ENCODE measurements around the gene PLXND1. TPM values are rescaled to one million over a fixed set of nuclear protein-coding genes. Genes with fewer than 3 reads are reported as not detected.

PLXND1 gene
- total and polyA plus RNA-seq, 2 donors (not counting 1 experiment from before 2014, with no cell fraction given) = 3.3 to 74.4 TPM

- Histone ChIP-seq H3K9me3 (ENCODE audit: control extremely low read depth in 1 of 3, control insufficient read depth in 2 of 3, insufficient read depth in 1 of 3, low read length in 2 of 3) (no peaks in the 10 kb centered on the region), H3K4me3 (ENCODE audit: control extremely low read depth in 1 of 5, extremely low read depth in 1 of 5, insufficient read depth in 1 of 5, low read depth in 2 of 5, low read length in 4 of 5) (no peak overlapping the region), H3K79me2 (ENCODE audit: control insufficient read depth, insufficient read depth, low read length) (no peaks in the 10 kb centered on the region), H4K20me1 (ENCODE audit: control insufficient read depth, insufficient read depth, low read length, poor library complexity, severe bottlenecking) (no peaks in the 10 kb centered on the region), H3K9ac (ENCODE audit: low read length) (no peak overlapping the region), H3K27me3 (replicated peaks in 1 of 4; ENCODE audit: control extremely low read depth in 1 of 4, control insufficient read depth in 3 of 4, insufficient read depth in 4 of 4, low read length in 3 of 4) (no peaks in the 10 kb centered on the region), H3K36me3 (replicated peaks in 1 of 2; ENCODE audit: control extremely low read depth in 1 of 2, control insufficient read depth in 1 of 2, extremely low read depth in 1 of 2, insufficient read depth in 2 of 2, low read length in 1 of 2) (peaks cover 0 to 8% of the 10 kb centered on the region in 2 experiments), H3K4me2 (replicated peaks; ENCODE audit: low read depth, low read length, poor library complexity, severe bottlenecking) (no peak overlapping the region), H2AFZ (ENCODE audit: insufficient read depth, low read depth, low read length, poor library complexity, severe bottlenecking) (no peak overlapping the region), H3K27ac (ENCODE audit: low read length in 2 of 2) (no peak overlapping the region), H3K4me1 (ENCODE audit: control insufficient read depth in 2 of 2, insufficient read depth in 2 of 2, low read length in 2 of 2) (no peaks in the 10 kb centered on the region)
- TF ChIP-seq CTCF (IDR thresholded peaks at IDR 0.05) (no peak), EZH2 (IDR thresholded peaks at IDR 0.05; ENCODE audit: borderline replicate concordance, insufficient read depth, low read depth, low read length, poor library complexity, severe bottlenecking) (no peak)
- Mint-ChIP-seq H3K27me3 (no peaks in the 10 kb centered on the region), H3K9me3 (ENCODE audit: insufficient read depth) (no peaks in the 10 kb centered on the region), H3K27ac (no peak overlapping the region), H3K4me1 (no peaks in the 10 kb centered on the region), H3K4me3 (no peak overlapping the region)
- ATAC-seq (ENCODE audit: low read depth) = no peak
- CTCF ChIA-PET = interaction anchor here (1.4 kb wide), 1 partner anchor 16 kb away, joined by 3 read pairs; no protein-coding TSS in a partner anchor
- intact Hi-C loops (cut with micrococcal nuclease) = no loop called here
- POLR2A ChIA-PET = no interaction called here
- no peak for DNase-seq
- WGBS (ENCODE audit: insufficient coverage) = 98% methylated on average over 9 of the region's 9 CpGs
Measured at GRCh38 chr3:129506231-129506742, 100.2 kb downstream of the PLXND1 start.

GRCh38 chr3:129505341-129505740 is 101.1 kb downstream of the PLXND1 start:
- TF ChIP-seq CTCF (IDR thresholded peaks at IDR 0.05) (no peak), EZH2 (IDR thresholded peaks at IDR 0.05; ENCODE audit: borderline replicate concordance, insufficient read depth, low read depth, low read length, poor library complexity, severe bottlenecking) (no peak)
- ATAC-seq (ENCODE audit: low read depth) = no peak
- no peaks in the 10 kb centered on the region for H3K4me1 ChIP-seq (ENCODE audit: control insufficient read depth in 2 of 2, insufficient read depth in 2 of 2, low read length in 2 of 2)
- no peak overlapping the region for H3K4me2 ChIP-seq (replicated peaks; ENCODE audit: low read depth, low read length, poor library complexity, severe bottlenecking)
- no peak overlapping the region for H3K27ac Mint-ChIP-seq
- no peaks in the 10 kb centered on the region for H3K9me3 Mint-ChIP-seq (ENCODE audit: insufficient read depth)
- H2AFZ ChIP-seq (ENCODE audit: insufficient read depth, low read depth, low read length, poor library complexity, severe bottlenecking) = no peak overlapping the region
- no peak for DNase-seq
- no peak overlapping the region for H3K27ac ChIP-seq (ENCODE audit: low read length in 2 of 2)
- H3K27me3 ChIP-seq (replicated peaks in 1 of 4; ENCODE audit: control extremely low read depth in 1 of 4, control insufficient read depth in 3 of 4, insufficient read depth in 4 of 4, low read length in 3 of 4) = no peaks in the 10 kb centered on the region
- ChIA-PET CTCF (no interaction called here), POLR2A (no interaction called here)
- H4K20me1 ChIP-seq (ENCODE audit: control insufficient read depth, insufficient read depth, low read length, poor library complexity, severe bottlenecking) = no peaks in the 10 kb centered on the region
- H3K4me3 ChIP-seq (ENCODE audit: control extremely low read depth in 1 of 5, extremely low read depth in 1 of 5, insufficient read depth in 1 of 5, low read depth in 2 of 5, low read length in 4 of 5) = no peak overlapping the region
- no peaks in the 10 kb centered on the region for H3K9me3 ChIP-seq (ENCODE audit: control extremely low read depth in 1 of 3, control insufficient read depth in 2 of 3, insufficient read depth in 1 of 3, low read length in 2 of 3)
- intact Hi-C loops (cut with micrococcal nuclease) = no loop called here
- H3K36me3 ChIP-seq (replicated peaks in 1 of 2; ENCODE audit: control extremely low read depth in 1 of 2, control insufficient read depth in 1 of 2, extremely low read depth in 1 of 2, insufficient read depth in 2 of 2, low read length in 1 of 2) = peaks cover 0 to 8% of the 10 kb centered on the region in 2 experiments
- no peak overlapping the region for H3K4me3 Mint-ChIP-seq
- no peaks in the 10 kb centered on the region for H3K27me3 Mint-ChIP-seq
- WGBS (ENCODE audit: insufficient coverage) = 100% methylated on average over 6 of the region's 6 CpGs
- H3K4me1 Mint-ChIP-seq = no peaks in the 10 kb centered on the region
- no peak overlapping the region for H3K9ac ChIP-seq (ENCODE audit: low read length)
- H3K79me2 ChIP-seq (ENCODE audit: control insufficient read depth, insufficient read depth, low read length) = no peaks in the 10 kb centered on the region

Small RNAs within 50 kb of the gene (small RNA-seq; reads per million reads assigned to genes)
- gene RN7SL752P (ENCODE audit: insufficient read length, low read depth, low replicate concordance) = not detected

Other genes starting within 250 kb of the PLXND1 start
- gene EFCAB12, start 178.0 kb downstream of the PLXND1 start, total RNA-seq = 6.2 and 6.5 TPM in 2 replicates
- 3.1 and 3.5 TPM in 2 replicates for gene EFCAB12, start 178.0 kb downstream of the PLXND1 start, polyA plus RNA-seq
- gene MBD4, start 166.7 kb downstream of the PLXND1 start, total RNA-seq = 140 and 144 TPM in 2 replicates
- 89.7 and 95.7 TPM in 2 replicates for gene MBD4, start 166.7 kb downstream of the PLXND1 start, polyA plus RNA-seq
- 28.7 and 34.3 TPM in 2 replicates for gene IFT122, start 166.5 kb downstream of the PLXND1 start, total RNA-seq
- 14.0 and 15.9 TPM in 2 replicates for gene IFT122, start 166.5 kb downstream of the PLXND1 start, polyA plus RNA-seq
- gene RHO, start 78.0 kb downstream of the PLXND1 start, total RNA-seq = 0.10 TPM in 1 of 2 replicates, not detected in the other
- 0.04 TPM in 1 of 2 replicates, not detected in the other for gene RHO, start 78.0 kb downstream of the PLXND1 start, polyA plus RNA-seq
- gene H1-8, start 63.5 kb downstream of the PLXND1 start, total RNA-seq = not detected in 2 replicates
- gene H1-8, start 63.5 kb downstream of the PLXND1 start, polyA plus RNA-seq = not detected in 2 replicates